Choroid plexus epithelial cell (primary cell): ENCODE data around the gene C2orf49.

Experiments used
- DNase-seq: peaks from one replicate; pipeline ENCODE4 v3.0.0-alpha.2; 2010; ENCODE audit warnings: low read depth
- H3K4me3 ChIP-seq: 2 replicates; pipeline ENCODE4 v1.5.1; 2011; ENCODE audit warnings: low read depth, mild to moderate bottlenecking, control low read depth, low read length, moderate library complexity
- TF ChIP-seq, protein P1 (sequence below): conservative IDR thresholded peaks from 2 replicates; pipeline ENCODE4 v1.5.1; 2011; ENCODE audit warnings: low read depth, mild to moderate bottlenecking, control low read depth, inconsistent platforms, low read length, moderate library complexity

Gene C2orf49

DNA sequence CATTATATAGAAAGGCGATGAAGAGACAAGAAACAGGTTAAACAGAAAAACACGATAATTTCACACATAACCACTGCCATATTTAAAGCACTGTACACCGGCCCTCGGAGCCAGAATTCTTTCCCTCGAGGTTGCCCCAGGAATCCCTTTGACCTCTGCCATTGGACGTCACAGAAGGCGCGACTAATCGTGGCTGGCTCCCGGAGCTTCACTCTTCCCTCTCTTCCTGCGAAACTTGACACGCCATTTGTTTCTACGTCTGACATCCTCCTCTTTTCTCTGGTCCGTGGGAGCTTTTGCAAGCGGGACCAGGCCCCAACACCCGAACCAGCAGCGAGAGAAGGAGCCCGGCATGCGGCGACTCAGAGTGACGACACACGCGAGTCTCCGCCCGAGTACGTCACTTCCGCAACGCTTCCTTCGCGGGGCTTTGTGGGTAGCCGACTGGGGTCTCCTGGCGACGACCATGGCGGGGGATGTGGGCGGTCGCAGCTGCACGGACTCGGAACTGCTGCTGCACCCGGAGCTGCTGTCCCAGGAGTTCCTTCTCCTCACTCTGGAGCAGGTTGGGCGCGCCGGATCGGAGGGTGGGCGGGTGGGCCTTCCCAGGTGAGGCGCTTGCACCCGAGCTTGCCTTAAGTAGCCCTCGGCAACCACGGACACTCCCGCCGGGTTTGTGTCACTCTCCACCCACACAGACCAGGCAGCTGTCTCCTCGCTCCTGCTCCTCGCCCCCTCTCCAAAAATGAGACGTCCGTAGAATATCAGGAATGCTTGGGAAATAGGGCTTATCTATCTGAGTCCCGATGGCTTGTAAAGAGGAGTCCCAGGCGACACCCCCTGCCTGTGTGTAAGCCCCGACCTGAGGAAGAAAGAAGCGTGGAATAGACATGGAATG, at the start of gene C2orf49:
Gene C2orf49, plus strand, starts transcription at position 419 of the 898 bp plus-strand sequence. Its CDS starts 48 bp downstream, at position 467.
- peak; percentile 84 for DNase-seq
- TF ChIP-seq, protein P1, sequence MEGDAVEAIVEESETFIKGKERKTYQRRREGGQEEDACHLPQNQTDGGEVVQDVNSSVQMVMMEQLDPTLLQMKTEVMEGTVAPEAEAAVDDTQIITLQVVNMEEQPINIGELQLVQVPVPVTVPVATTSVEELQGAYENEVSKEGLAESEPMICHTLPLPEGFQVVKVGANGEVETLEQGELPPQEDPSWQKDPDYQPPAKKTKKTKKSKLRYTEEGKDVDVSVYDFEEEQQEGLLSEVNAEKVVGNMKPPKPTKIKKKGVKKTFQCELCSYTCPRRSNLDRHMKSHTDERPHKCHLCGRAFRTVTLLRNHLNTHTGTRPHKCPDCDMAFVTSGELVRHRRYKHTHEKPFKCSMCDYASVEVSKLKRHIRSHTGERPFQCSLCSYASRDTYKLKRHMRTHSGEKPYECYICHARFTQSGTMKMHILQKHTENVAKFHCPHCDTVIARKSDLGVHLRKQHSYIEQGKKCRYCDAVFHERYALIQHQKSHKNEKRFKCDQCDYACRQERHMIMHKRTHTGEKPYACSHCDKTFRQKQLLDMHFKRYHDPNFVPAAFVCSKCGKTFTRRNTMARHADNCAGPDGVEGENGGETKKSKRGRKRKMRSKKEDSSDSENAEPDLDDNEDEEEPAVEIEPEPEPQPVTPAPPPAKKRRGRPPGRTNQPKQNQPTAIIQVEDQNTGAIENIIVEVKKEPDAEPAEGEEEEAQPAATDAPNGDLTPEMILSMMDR, result no peak

DNA sequence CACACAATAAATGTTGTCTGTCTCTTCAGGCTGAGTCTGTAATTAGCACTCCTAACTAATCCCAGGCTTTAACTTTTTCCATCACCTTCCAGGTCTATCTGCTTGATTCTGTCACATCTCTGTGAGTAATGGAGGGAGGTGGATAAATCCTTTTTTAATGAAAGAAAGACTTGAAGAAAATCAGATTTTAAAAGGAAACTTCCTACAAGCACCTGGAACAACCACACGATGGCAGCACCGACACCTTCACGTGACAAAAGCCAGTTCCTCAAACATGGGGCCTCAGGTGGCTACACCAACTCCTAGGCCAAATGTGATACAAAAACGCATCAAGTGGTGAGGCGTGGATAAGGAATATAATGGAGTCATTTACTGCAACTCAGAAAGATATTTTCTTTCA, 49.6 kb upstream of the C2orf49 start:
- DNase-seq, result peak; percentile 73
- TF ChIP-seq, protein P1, result peak; percentile 74

More for the DNA sequence above, at the start of gene C2orf49:
- peak within 1 kb of the TSS; percentile 94 for H3K4me3 ChIP-seq

DNA sequence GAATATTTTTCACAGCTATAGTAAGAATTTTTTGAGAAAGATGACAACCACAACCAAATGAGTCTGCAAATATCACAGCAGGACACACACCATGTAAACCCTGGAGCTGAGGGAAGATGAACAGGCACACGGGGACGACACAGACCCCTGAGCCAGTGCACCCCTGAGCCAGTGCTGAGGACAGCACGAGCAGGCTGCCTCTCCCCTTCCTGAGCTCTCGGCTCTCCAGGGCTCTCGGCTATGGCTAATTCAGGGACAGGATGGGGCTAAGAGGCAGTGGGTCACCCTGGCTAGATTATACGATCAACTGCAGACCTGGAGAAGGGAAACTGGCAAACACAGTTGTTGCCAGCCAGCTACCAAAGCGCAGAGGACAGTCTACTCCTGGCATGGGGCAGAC, 49.2 kb upstream of the C2orf49 start:
- H3K4me3 ChIP-seq, result no peak overlapping the region
- TF ChIP-seq, protein P1, result no peak
- DNase-seq, result no peak

More for the DNA sequence above, 49.6 kb upstream of the C2orf49 start:
- H3K4me3 ChIP-seq, result no peak overlapping the region

DNA sequence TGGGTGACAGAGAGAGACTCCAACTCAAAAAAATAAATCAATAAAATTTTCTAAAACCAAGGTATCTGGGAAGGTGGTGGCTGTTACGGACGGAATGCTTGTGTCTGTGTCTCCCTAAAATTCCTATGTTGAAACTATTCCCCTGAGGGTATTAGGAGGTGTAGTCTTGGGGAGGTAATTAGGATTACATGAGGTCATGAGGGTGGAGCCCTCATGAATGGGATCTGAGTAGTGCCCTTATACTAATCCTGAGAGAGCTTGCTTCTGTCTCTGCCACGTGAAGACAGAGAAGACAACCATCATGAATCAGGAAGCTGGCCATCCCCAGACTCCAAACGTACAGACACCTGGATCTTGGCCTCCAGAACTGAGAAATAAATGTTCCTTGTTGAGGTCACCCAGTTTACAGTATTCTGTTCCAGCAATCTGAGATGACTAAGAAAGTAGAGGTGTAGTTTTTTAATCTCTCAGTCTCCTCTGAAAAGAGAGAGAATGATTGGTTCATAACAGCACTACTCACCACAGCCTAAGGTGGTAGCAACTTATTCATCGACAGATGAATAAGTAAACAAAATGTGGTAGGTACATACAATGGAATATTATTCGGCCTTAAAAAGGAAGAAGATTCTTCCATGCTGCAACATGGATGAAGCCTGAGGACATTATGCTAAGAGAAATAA, 46.2 kb upstream of the C2orf49 start:
- TF ChIP-seq, protein P1, result no peak
- DNase-seq, result no peak

DNA sequence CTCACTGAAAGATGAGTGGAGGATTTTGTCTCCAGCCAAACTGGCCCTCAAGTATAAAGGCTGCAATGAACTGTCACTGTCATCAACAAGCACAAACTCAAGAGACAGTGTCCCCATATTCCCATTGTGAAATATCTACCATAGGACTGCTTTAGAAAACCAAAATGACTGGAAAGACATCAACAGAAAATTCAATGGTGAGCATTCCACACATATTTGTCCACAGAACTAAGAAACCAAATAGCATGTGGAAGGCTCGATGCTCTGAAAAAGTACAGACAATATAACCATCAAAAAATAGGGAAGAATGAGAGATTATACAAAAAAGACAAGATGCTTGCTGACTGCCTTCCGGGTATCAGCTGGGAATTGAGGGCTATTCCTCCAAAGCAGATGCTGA, 45.4 kb upstream of the C2orf49 start:
- TF ChIP-seq, protein P1, result no peak
- no peak overlapping the region for H3K4me3 ChIP-seq
- DNase-seq, result peak; percentile 30

More for the DNA sequence above, 46.2 kb upstream of the C2orf49 start:
- no peak overlapping the region for H3K4me3 ChIP-seq

DNA sequence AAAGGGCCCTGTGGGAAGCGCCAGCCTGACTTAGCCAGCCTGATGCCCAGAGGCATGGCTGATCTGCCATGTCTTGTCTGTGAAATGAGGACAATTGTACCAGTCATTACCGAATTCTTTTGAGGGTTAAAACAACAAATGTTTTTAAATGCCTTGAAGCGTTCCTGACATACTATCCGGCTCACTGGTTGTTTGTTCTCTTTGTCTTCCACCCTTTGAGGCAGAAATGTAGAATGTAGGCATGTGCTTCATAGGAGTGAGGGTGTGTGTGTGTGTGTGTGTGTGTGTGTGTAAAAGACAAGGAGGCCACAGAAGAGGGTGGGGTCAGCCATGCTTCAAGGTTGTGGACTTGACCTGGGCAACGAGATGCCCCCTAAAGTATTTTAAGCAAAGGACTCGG, 43.3 kb upstream of the C2orf49 start:
- DNase-seq, result no peak
- TF ChIP-seq, protein P1, result no peak
- H3K4me3 ChIP-seq, result no peak overlapping the region
